ENCODE data around the gene CEP131. TPM values are rescaled to one million over a fixed set of nuclear protein-coding genes. Genes with fewer than 3 reads are reported as not detected.

Gene CEP131
- polyA plus RNA-seq, 2 of the 4 experiments (the other 2 are of a cell fraction): 3.3 to 11.5 TPM

DNA sequence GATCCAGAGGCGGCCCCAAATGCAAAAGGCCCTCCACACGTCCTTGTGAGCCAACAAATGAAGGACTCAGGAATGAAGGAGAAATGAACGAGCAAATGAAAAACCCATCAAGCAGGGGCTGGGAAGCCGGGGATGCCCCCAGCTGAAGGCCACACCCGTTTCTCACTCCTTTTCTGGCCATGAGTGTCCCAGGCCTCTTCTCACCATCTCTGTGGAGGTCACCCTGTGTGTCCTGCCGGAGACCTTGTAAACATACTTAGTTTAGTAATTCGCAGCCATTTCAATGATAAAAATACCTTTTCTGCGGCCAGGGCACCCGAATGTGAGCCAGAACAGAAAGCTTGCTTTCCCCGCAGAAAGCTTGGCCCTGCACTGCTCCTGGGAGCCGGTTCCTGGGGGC, 35.6 kb downstream of the CEP131 start:
- WGBS (ENCODE audit: missing lambda C conversion rate): 89% methylated on average over 11 of the region's 11 CpGs
- no peak for ATAC-seq
- Histone ChIP-seq H3K4me1 (no peaks in the 10 kb centered on the region), H3K9me3 (no peaks in the 10 kb centered on the region), H3K4me3 (no peak overlapping the region), H3K27ac (no peak overlapping the region), H3K4me2 (no peak overlapping the region)
- CTCF ChIA-PET: interaction anchor here (1.2 to 4.6 kb wide), 3 partner anchors 13 to 164 kb away, joined by 4 to 36 read pairs (median 31); no protein-coding TSS in a partner anchor
- no peak for FAIRE-seq
- POLR2A ChIA-PET: no interaction called here
- no peak for DNase-seq (ENCODE audit: low read depth in 1 of 2, low spot score in 1 of 2)
- no peak for TF ChIP-seq MAZ (IDR thresholded peaks at IDR 0.05; ENCODE audit: borderline replicate concordance, low read depth, low read length)

DNA sequence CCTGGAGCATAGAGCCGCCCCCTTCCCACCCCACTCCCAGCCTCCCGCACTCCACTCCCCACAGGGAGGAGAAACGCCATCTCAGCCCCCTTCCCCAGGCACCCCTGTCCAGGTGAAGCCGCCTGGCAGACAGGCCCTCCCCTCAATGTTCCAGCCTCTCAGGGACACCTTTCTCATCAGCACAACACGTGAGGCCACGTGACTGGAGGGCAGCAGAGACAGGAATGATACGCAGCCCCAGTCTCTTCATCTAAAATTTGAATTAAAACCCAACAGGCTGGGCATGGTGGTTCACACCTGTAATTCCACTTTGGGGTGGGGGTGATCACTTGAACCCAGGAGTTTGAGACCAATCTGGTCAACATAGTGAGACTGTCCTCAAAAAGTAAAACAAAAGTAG, 36.6 kb downstream of the CEP131 start:
- DNase-seq (ENCODE audit: low read depth in 1 of 2, low spot score in 1 of 2) (no peak), FAIRE-seq (no peak), ATAC-seq (no peak)
- TF ChIP-seq RARB (CRISPR knock-in tag; IDR thresholded peaks at IDR 0.05): no peak
- TF ChIP-seq NPAS2 (CRISPR knock-in tag; IDR thresholded peaks at IDR 0.05; ENCODE audit: borderline replicate concordance): no peak
- TF ChIP-seq BHLHE40 (IDR thresholded peaks at IDR 0.05; ENCODE audit: low read depth, low read length): no peak
- TF ChIP-seq HOXB13 (CRISPR knock-in tag; IDR thresholded peaks at IDR 0.05; ENCODE audit: low read depth): no peak
- no peak for TF ChIP-seq FOSL2 (IDR thresholded peaks at IDR 0.05)
- TF ChIP-seq FOSL2 (CRISPR knock-in tag; IDR thresholded peaks at IDR 0.05): no peak
- no peak for TF ChIP-seq TP53 (CRISPR knock-in tag; IDR thresholded peaks at IDR 0.05)
- TF ChIP-seq TFCP2L1 (CRISPR knock-in tag; IDR thresholded peaks at IDR 0.05): no peak
- no peak for TF ChIP-seq ZSCAN20 (CRISPR knock-in tag; IDR thresholded peaks at IDR 0.05)
- no peak for TF ChIP-seq SREBF2 (IDR thresholded peaks at IDR 0.05)
- TF ChIP-seq CHD2 (IDR thresholded peaks at IDR 0.05; ENCODE audit: low read length, partially characterized antibody): no peak
- TF ChIP-seq MYC (IDR thresholded peaks at IDR 0.05; ENCODE audit: borderline replicate concordance, low read length): no peak
- no peak for TF ChIP-seq KDM1A (IDR thresholded peaks at IDR 0.05; ENCODE audit: low read depth)
- no peak for TF ChIP-seq RNF2 (IDR thresholded peaks at IDR 0.05; ENCODE audit: borderline replicate concordance, low read depth)
- TF ChIP-seq, protein P1, sequence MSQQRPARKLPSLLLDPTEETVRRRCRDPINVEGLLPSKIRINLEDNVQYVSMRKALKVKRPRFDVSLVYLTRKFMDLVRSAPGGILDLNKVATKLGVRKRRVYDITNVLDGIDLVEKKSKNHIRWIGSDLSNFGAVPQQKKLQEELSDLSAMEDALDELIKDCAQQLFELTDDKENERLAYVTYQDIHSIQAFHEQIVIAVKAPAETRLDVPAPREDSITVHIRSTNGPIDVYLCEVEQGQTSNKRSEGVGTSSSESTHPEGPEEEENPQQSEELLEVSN (IDR thresholded peaks at IDR 0.05; ENCODE audit: borderline replicate concordance, low read depth): no peak
- Histone ChIP-seq H3K27ac (no peak overlapping the region), H3K4me1 (no peaks in the 10 kb centered on the region), H3K4me2 (no peak overlapping the region), H3K9me3 (no peaks in the 10 kb centered on the region), H3K4me3 (no peak overlapping the region)
- WGBS (ENCODE audit: missing lambda C conversion rate): 76% methylated on average over 5 of the region's 7 CpGs
- ChIA-PET POLR2A (no interaction called here), CTCF (interaction anchor here (4.0 to 4.6 kb wide), 2 partner anchors 14 to 43 kb away, joined by 31 to 36 read pairs; no protein-coding TSS in a partner anchor)

DNA sequence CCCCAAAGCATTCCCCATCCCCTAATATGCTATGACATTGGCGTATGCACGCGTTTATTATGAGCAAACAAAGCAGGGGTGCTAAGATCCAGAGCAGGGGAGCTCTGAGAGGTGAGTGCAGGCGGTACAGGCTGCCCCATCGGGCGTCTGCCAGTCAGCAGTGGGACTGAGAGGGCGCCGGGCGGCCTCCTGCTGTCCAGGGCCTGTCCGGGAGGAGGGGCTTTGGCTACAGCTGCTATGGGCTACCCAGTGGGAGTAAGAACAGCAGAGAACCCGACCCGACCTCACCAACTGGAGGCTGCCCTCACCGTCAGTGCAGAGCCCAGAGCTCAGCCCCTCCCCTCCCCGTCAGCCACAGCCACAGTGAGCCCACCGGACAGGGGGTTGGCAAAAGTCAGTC, 38.2 kb downstream of the CEP131 start:
- TF ChIP-seq, protein P2, sequence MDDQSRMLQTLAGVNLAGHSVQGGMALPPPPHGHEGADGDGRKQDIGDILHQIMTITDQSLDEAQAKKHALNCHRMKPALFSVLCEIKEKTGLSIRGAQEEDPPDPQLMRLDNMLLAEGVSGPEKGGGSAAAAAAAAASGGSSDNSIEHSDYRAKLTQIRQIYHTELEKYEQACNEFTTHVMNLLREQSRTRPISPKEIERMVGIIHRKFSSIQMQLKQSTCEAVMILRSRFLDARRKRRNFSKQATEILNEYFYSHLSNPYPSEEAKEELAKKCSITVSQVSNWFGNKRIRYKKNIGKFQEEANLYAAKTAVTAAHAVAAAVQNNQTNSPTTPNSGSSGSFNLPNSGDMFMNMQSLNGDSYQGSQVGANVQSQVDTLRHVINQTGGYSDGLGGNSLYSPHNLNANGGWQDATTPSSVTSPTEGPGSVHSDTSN (IDR thresholded peaks at IDR 0.05): no peak
- no peak for TF ChIP-seq KDM5A (IDR thresholded peaks at IDR 0.05)
- TF ChIP-seq CHD2 (IDR thresholded peaks at IDR 0.05; ENCODE audit: low read length, partially characterized antibody): no peak
- TF ChIP-seq, protein P3, sequence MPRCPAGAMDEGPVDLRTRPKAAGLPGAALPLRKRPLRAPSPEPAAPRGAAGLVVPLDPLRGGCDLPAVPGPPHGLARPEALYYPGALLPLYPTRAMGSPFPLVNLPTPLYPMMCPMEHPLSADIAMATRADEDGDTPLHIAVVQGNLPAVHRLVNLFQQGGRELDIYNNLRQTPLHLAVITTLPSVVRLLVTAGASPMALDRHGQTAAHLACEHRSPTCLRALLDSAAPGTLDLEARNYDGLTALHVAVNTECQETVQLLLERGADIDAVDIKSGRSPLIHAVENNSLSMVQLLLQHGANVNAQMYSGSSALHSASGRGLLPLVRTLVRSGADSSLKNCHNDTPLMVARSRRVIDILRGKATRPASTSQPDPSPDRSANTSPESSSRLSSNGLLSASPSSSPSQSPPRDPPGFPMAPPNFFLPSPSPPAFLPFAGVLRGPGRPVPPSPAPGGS (IDR thresholded peaks at IDR 0.05): no peak
- TF ChIP-seq RFX5 (IDR thresholded peaks at IDR 0.05): no peak
- TF ChIP-seq KDM1A (IDR thresholded peaks at IDR 0.05; ENCODE audit: low read depth): no peak
- TF ChIP-seq HOXB5 (CRISPR knock-in tag; IDR thresholded peaks at IDR 0.05): no peak
- no peak for TF ChIP-seq RCOR1 (IDR thresholded peaks at IDR 0.05; ENCODE audit: low read depth, low read length)
- no peak for TF ChIP-seq SREBF2 (IDR thresholded peaks at IDR 0.05)
- TF ChIP-seq, protein P4, sequence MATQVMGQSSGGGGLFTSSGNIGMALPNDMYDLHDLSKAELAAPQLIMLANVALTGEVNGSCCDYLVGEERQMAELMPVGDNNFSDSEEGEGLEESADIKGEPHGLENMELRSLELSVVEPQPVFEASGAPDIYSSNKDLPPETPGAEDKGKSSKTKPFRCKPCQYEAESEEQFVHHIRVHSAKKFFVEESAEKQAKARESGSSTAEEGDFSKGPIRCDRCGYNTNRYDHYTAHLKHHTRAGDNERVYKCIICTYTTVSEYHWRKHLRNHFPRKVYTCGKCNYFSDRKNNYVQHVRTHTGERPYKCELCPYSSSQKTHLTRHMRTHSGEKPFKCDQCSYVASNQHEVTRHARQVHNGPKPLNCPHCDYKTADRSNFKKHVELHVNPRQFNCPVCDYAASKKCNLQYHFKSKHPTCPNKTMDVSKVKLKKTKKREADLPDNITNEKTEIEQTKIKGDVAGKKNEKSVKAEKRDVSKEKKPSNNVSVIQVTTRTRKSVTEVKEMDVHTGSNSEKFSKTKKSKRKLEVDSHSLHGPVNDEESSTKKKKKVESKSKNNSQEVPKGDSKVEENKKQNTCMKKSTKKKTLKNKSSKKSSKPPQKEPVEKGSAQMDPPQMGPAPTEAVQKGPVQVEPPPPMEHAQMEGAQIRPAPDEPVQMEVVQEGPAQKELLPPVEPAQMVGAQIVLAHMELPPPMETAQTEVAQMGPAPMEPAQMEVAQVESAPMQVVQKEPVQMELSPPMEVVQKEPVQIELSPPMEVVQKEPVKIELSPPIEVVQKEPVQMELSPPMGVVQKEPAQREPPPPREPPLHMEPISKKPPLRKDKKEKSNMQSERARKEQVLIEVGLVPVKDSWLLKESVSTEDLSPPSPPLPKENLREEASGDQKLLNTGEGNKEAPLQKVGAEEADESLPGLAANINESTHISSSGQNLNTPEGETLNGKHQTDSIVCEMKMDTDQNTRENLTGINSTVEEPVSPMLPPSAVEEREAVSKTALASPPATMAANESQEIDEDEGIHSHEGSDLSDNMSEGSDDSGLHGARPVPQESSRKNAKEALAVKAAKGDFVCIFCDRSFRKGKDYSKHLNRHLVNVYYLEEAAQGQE (IDR thresholded peaks at IDR 0.05): no peak
- no peak for TF ChIP-seq GATA3 (IDR thresholded peaks at IDR 0.05; ENCODE audit: borderline replicate concordance)
- no peak for TF ChIP-seq ZFP36 (IDR thresholded peaks at IDR 0.05; ENCODE audit: borderline replicate concordance, partially characterized antibody)
- TF ChIP-seq, protein P5, sequence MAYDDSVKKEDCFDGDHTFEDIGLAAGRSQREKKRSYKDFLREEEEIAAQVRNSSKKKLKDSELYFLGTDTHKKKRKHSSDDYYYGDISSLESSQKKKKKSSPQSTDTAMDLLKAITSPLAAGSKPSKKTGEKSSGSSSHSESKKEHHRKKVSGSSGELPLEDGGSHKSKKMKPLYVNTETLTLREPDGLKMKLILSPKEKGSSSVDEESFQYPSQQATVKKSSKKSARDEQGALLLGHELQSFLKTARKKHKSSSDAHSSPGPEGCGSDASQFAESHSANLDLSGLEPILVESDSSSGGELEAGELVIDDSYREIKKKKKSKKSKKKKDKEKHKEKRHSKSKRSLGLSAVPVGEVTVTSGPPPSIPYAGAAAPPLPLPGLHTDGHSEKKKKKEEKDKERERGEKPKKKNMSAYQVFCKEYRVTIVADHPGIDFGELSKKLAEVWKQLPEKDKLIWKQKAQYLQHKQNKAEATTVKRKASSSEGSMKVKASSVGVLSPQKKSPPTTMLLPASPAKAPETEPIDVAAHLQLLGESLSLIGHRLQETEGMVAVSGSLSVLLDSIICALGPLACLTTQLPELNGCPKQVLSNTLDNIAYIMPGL (CRISPR knock-in tag; IDR thresholded peaks at IDR 0.05; ENCODE audit: borderline replicate concordance): no peak
- no peak for FAIRE-seq

More for the DNA sequence above, 38.2 kb downstream of the CEP131 start:
- POLR2A ChIA-PET: no interaction called here
- Histone ChIP-seq H3K9me3 (no peaks in the 10 kb centered on the region), H3K4me2 (no peak overlapping the region), H3K27ac (no peak overlapping the region), H3K4me1 (no peaks in the 10 kb centered on the region), H3K4me3 (no peak overlapping the region)
- 53% methylated on average over 15 of the region's 15 CpGs for WGBS (ENCODE audit: missing lambda C conversion rate)
- CTCF ChIA-PET: interaction anchor here (1.2 to 4.6 kb wide), 3 partner anchors 16 to 41 kb away, joined by 3 to 36 read pairs (median 31); no protein-coding TSS in a partner anchor
- DNase-seq (ENCODE audit: low read depth in 1 of 2, low spot score in 1 of 2) (no peak), ATAC-seq (peak in 1 of 2 experiments; percentile 13; a peak in 2 of 6 replicates)

Measured in A549 (cell line).